H1 (cell line): ENCODE measurements around the gene CACNB1. TPM values are rescaled to one million over a fixed set of nuclear protein-coding genes. Genes with fewer than 3 reads are reported as not detected.

Experiments used
- CTCF ChIA-PET: fragments of 300-600 bp; sonication (Branson Sonifier 250); formaldehyde crosslinking; loops from one replicate; lab custom pipeline; 2021; ENCODE audit not compliant: partially characterized antibody; lab: Charles Lee
- POLR2A ChIA-PET: fragments of 300-600 bp; sonication (Branson Sonifier 250); formaldehyde crosslinking; loops from one replicate; lab custom pipeline; 2021; ENCODE audit warnings: inconsistent platforms; ENCODE audit not compliant: partially characterized antibody; lab: Charles Lee
- DNase-seq, 2 experiments: peaks; one replicate each; pipeline versions ENCODE4 v3.0.0 to v3.0.0-alpha.2; 2010 to 2022; ENCODE audit warnings: low spot score in 2 of 2, low read depth in 1 of 2, mixed read lengths in 1 of 2
- FAIRE-seq: peaks from 2 replicates; lab custom pipeline; 2011; peaks lifted over from hg19 to GRCh38; lab: Jason Lieb, UNC
- H2AFZ ChIP-seq: 2 replicates; pipeline ENCODE4 v1.8.1; 2012; ENCODE audit warnings: low read length, inconsistent platforms
- H2AK5ac ChIP-seq: 2 replicates; pipeline ENCODE4 v1.6.1; 2013; ENCODE audit warnings: low read depth, low read length
- H2BK120ac ChIP-seq: replicated peaks from 2 replicates; pipeline ENCODE3; 2013; ENCODE audit warnings: low read depth, low read length, inconsistent platforms
- H2BK12ac ChIP-seq: 2 replicates; pipeline ENCODE4 v1.6.1; 2013; ENCODE audit warnings: low read depth, low read length
- H2BK15ac ChIP-seq: 2 replicates; pipeline ENCODE4 v1.6.1; 2013; ENCODE audit warnings: low read length
- H2BK20ac ChIP-seq: 2 replicates; pipeline ENCODE4 v1.6.1; 2013; ENCODE audit warnings: low read length
- H2BK5ac ChIP-seq: 2 replicates; pipeline ENCODE4 v1.6.1; 2013; ENCODE audit warnings: low read depth, low read length
- H3K14ac ChIP-seq: 2 replicates; pipeline ENCODE4 v1.6.1; 2013; ENCODE audit warnings: inconsistent platforms; ENCODE audit not compliant: insufficient read length
- H3K18ac ChIP-seq: 2 replicates; pipeline ENCODE4 v1.6.1; 2013; ENCODE audit warnings: low read length; ENCODE audit errors: extremely low read depth
- H3K23ac ChIP-seq: 2 replicates; pipeline ENCODE4 v1.6.1; 2013; ENCODE audit warnings: inconsistent platforms; ENCODE audit not compliant: insufficient read length
- H3K23me2 ChIP-seq: 2 replicates; pipeline ENCODE4 v1.6.1; 2013; ENCODE audit warnings: low read depth, low read length
- H3K27ac ChIP-seq: 2 replicates; pipeline ENCODE4 v1.6.1; 2011; ENCODE audit warnings: low read depth, low read length, inconsistent platforms
- H3K27me3 ChIP-seq, 4 experiments: replicated peaks in 1 of 4; 1 replicate in 1 of 4; 2 replicates in 3 of 4; pipeline versions ENCODE4 v1.6.1 to v1.8.1; 2011 to 2013; ENCODE audit warnings: low read length in 3 of 4, mild to moderate bottlenecking in 3 of 4, inconsistent platforms in 2 of 4, mixed read lengths in 2 of 4, moderate library complexity in 1 of 4; ENCODE audit not compliant: control insufficient read depth in 3 of 4, insufficient read depth in 3 of 4; ENCODE audit errors: extremely low read depth in 1 of 4
- H3K36me3 ChIP-seq, 4 experiments: 2 replicates each; pipeline versions ENCODE4 v1.6.1 to v1.8.1; 2011 to 2013; ENCODE audit warnings: mild to moderate bottlenecking in 4 of 4, low read length in 3 of 4, moderate library complexity in 2 of 4, control low read depth in 1 of 4, inconsistent platforms in 1 of 4; ENCODE audit not compliant: insufficient read depth in 4 of 4, control insufficient read depth in 2 of 4
- H3K4ac ChIP-seq: replicated peaks from 2 replicates; pipeline ENCODE3; 2013; ENCODE audit warnings: low read length, low read depth, mixed read lengths, inconsistent platforms; ENCODE audit not compliant: insufficient read length
- H3K4me1 ChIP-seq, 4 experiments: replicated peaks in 1 of 4; 1 replicate in 1 of 4; 2 replicates in 3 of 4; pipeline versions ENCODE4 v1.6.1 to v1.8.1; 2011 to 2013; ENCODE audit warnings: low read length in 3 of 4, inconsistent platforms in 2 of 4, mixed read lengths in 1 of 4; ENCODE audit not compliant: insufficient read depth in 4 of 4, control insufficient read depth in 3 of 4
- H3K4me2 ChIP-seq, 2 experiments: 2 replicates each; pipeline versions ENCODE4 v1.6.1 to v1.8.1; 2011 to 2013; ENCODE audit warnings: low read depth in 2 of 2, low read length in 2 of 2, control low read depth in 1 of 2, inconsistent platforms in 1 of 2, mild to moderate bottlenecking in 1 of 2; ENCODE audit not compliant: insufficient read depth in 1 of 2
- H3K4me3 ChIP-seq, 4 experiments: fragments of 200-600, 300-600 bp in 1 of 4; sonication (generic), shearing (Covaris generic), sonication (Bioruptor Twin) in 1 of 4; 2 replicates each; pipeline versions ENCODE4 v1.5.1 to v1.8.1; 2011 to 2016; ENCODE audit warnings: low read length in 4 of 4, low read depth in 3 of 4, control low read depth in 2 of 4, inconsistent platforms in 2 of 4, mild to moderate bottlenecking in 2 of 4, mixed read lengths in 1 of 4, moderate library complexity in 1 of 4; ENCODE audit not compliant: insufficient read depth in 2 of 4; ENCODE audit errors: extremely low read depth in 1 of 4
- H3K56ac ChIP-seq: replicated peaks from 2 replicates; pipeline ENCODE3; 2013; ENCODE audit warnings: low read depth, mild to moderate bottlenecking, mixed read lengths, low read length, inconsistent platforms; ENCODE audit not compliant: insufficient read length
- H3K79me1 ChIP-seq: 2 replicates; pipeline ENCODE4 v1.6.1; 2013; ENCODE audit warnings: low read depth, low read length, control low read depth
- H3K79me2 ChIP-seq, 2 experiments: 2 replicates each; pipeline versions ENCODE4 v1.6.1 to v1.8.1; 2012 to 2013; ENCODE audit warnings: low read length in 2 of 2, mild to moderate bottlenecking in 2 of 2, inconsistent platforms in 1 of 2; ENCODE audit not compliant: insufficient read depth in 2 of 2, control insufficient read depth in 1 of 2
- H3K9ac ChIP-seq, 4 experiments: replicated peaks in 1 of 4; 1 replicate in 1 of 4; 2 replicates in 3 of 4; pipeline versions ENCODE4 v1.6.1 to v1.8.1; 2011 to 2013; ENCODE audit warnings: low read depth in 3 of 4, low read length in 3 of 4, control low read depth in 2 of 4, mild to moderate bottlenecking in 2 of 4, moderate library complexity in 2 of 4, inconsistent platforms in 1 of 4; ENCODE audit errors: extremely low read depth in 1 of 4
- H3K9me3 ChIP-seq, 2 experiments: 2 replicates each; pipeline versions ENCODE4 v1.6.1 to v1.8.1; 2012 to 2013; ENCODE audit warnings: mild to moderate bottlenecking in 2 of 2, moderate library complexity in 2 of 2, control low read depth in 1 of 2, inconsistent platforms in 1 of 2, low read depth in 1 of 2, low read length in 1 of 2, mixed read lengths in 1 of 2; ENCODE audit not compliant: insufficient read depth in 2 of 2
- H4K20me1 ChIP-seq, 2 experiments: replicated peaks in 1 of 2; 2 replicates each; pipeline versions ENCODE3 to v1.8.1; 2011 to 2013; ENCODE audit warnings: inconsistent platforms in 2 of 2, low read length in 2 of 2, mild to moderate bottlenecking in 1 of 2; ENCODE audit not compliant: insufficient read depth in 2 of 2, control insufficient read depth in 1 of 2
- H4K5ac ChIP-seq: 2 replicates; pipeline ENCODE4 v1.6.1; 2013; ENCODE audit warnings: low read length, low read depth, mixed read lengths, inconsistent platforms; ENCODE audit not compliant: insufficient read length
- H4K8ac ChIP-seq: 2 replicates; pipeline ENCODE4 v1.8.0; 2013; ENCODE audit warnings: mild to moderate bottlenecking, moderate library complexity, low read length, inconsistent platforms; ENCODE audit not compliant: insufficient read depth; ENCODE audit errors: extremely low read depth
- H4K91ac ChIP-seq: replicated peaks from 2 replicates; pipeline ENCODE3; 2013; ENCODE audit warnings: low read length, mixed read lengths, inconsistent platforms; ENCODE audit not compliant: insufficient read length
- ASH2L ChIP-seq: fragments of 200-600, 300-600 bp; sonication (generic); IDR thresholded peaks from one replicate; pipeline ENCODE4 v1.7.1; 2017; ENCODE audit warnings: low read length
- CHD1 ChIP-seq: IDR thresholded peaks from 2 replicates; pipeline ENCODE4 v1.6.1; 2012; ENCODE audit warnings: low read depth, low read length, improper control_type of control experiment
- SAP30 ChIP-seq: fragments of 300-600 bp; sonication (generic); IDR thresholded peaks from 2 replicates; pipeline ENCODE4 v1.7.1; 2012; ENCODE audit warnings: low read length, moderate library complexity, mild to moderate bottlenecking, inconsistent platforms; ENCODE audit not compliant: insufficient read depth, insufficient replicate concordance
- WGBS, 2 experiments: shearing (Covaris generic) in 1 of 2; methylation state at CpG; one replicate each; pipeline versions ENCODE4 v1.1.6 to v1.1.7; 2013 to 2015; ENCODE audit warnings: low lambda C conversion rate in 2 of 2, mixed read lengths in 2 of 2, inconsistent platforms in 1 of 2, low coverage in 1 of 2, missing lambda C conversion rate in 1 of 2; ENCODE audit not compliant: insufficient replicate concordance in 2 of 2, insufficient coverage in 1 of 2, insufficient read length in 1 of 2; ENCODE audit errors: extremely low coverage in 1 of 2, missing lambda C conversion rate in 1 of 2; 5-methylcytosine and 5-hydroxymethylcytosine counted together
- polyA plus RNA-seq, 7 experiments: library from polyadenylated mRNA; depleted of rRNA in 3 of 7; stranded (reverse) in 5 of 7; unstranded in 2 of 7; fragments of >200 nt in 5 of 7; fragments of 200-250 nt in 2 of 7; gene quantifications; 1 replicate in 5 of 7; 2 replicates in 1 of 7; 4 replicates in 1 of 7; pipeline versions ENCODE4 v1.2.1 to v1.2.3, GENCODE V29; 2011 to 2013; ENCODE audit warnings: missing spikeins in 2 of 7, mixed read lengths in 2 of 7
- total RNA-seq: library from RNA; stranded (reverse); fragmentation: NEBNext Ultra II Directional; extraction: Animal tissue kit (Norgen Biotek cat#: 25700); gene quantifications from 2 replicates; pipeline ENCODE4 v1.2.1, GENCODE V29; 2021

The CACNB1 gene
- total and polyA plus RNA-seq, 2 of the 8 experiments (the other 6 are each of a cell fraction or from before 2014, with no cell fraction given), result 7.2 to 17.8 TPM

- H2BK5ac ChIP-seq, result no peak overlapping the region
- CTCF ChIA-PET, result interaction anchor here (0.7 to 7.8 kb wide), 34 partner anchors 8 to 290 kb away, joined by 3 to 151 read pairs (median 5); partner anchors contain the start of genes ARL5C, CACNB1, LASP1NB and PLXDC1
- no peak overlapping the region for H3K4ac ChIP-seq
- no peak overlapping the region for H2BK20ac ChIP-seq
- TF ChIP-seq SAP30 (no peak), ASH2L (no peak), CHD1 (no peak)
- no peak overlapping the region for H3K4me3 ChIP-seq
- H3K27ac ChIP-seq, result no peak overlapping the region
- H3K56ac ChIP-seq, result no peak overlapping the region
- no peaks in the 10 kb centered on the region for H3K27me3 ChIP-seq
- FAIRE-seq, result no peak
- H2AFZ ChIP-seq, result no peak overlapping the region
- DNase-seq, result no peak
- H3K4me1 ChIP-seq, result peaks cover 0 to 14% (median 10%) of the 10 kb centered on the region in 4 experiments; a peak in 6 of 7 replicates
- no peak overlapping the region for H2AK5ac ChIP-seq
- whole genome bisulfite sequencing, 2 experiments, result 84% methylated on average over 10 of the region's 10 CpGs; no CpG with 5 or more reads in 1 of the 2 experiments
- H2BK12ac ChIP-seq, result no peak overlapping the region
- no peak overlapping the region for H3K23ac ChIP-seq
- H3K9me3 ChIP-seq, result no peaks in the 10 kb centered on the region
- H3K9ac ChIP-seq, result no peak overlapping the region
- H2BK15ac ChIP-seq, result no peak overlapping the region
- H4K91ac ChIP-seq, result no peak overlapping the region
- H4K20me1 ChIP-seq, result peaks cover 0 to 5% of the 10 kb centered on the region in 2 experiments
- no peak overlapping the region for H4K8ac ChIP-seq
- POLR2A ChIA-PET, result interaction anchor here (0.8 to 3.9 kb wide), 7 partner anchors 10 to 212 kb away, joined by 3 to 35 read pairs (median 9); partner anchors contain the start of genes ARL5C and RPL19
- no peak overlapping the region for H3K18ac ChIP-seq
- peaks cover 0 to 15% (median 5%) of the 10 kb centered on the region in 4 experiments; a peak in 4 of 8 replicates for H3K36me3 ChIP-seq
- H4K5ac ChIP-seq, result no peak overlapping the region
- H2BK120ac ChIP-seq, result no peak overlapping the region
- no peaks in the 10 kb centered on the region; the same call in 1 of the 2 replicates for H3K79me1 ChIP-seq
- no peaks in the 10 kb centered on the region for H3K79me2 ChIP-seq
- no peak overlapping the region for H3K14ac ChIP-seq
- no peaks in the 10 kb centered on the region; the same call in 1 of the 2 replicates for H3K23me2 ChIP-seq
- H3K4me2 ChIP-seq, result no peak overlapping the region
Observed at GRCh38 chr17:39175695-39176093, 21.8 kb downstream of the CACNB1 start.
